ENCODE measurements around the gene COQ4.

DNA sequence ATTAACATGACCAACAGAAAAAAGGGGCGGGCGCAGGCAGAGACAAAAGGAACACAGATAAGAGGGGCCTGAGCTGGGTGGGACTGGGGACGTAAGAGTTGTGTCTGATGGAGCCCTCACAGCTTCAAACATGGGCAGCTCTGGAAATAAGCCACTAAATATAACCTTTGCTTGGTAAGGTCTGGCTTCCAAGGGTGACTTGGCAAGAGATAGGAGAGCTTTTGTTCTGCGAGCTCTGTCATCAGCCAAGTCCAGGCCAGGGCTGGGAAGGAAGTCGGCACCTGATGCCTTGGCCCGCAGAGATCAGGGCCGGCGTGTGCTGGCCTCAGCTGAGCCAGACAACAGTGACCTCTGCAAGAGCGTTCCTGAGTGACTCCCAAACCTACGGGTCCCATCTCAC is 12.2 kb upstream of the COQ4 start:
- TF ChIP-seq JUN (CRISPR knock-in tag; IDR thresholded peaks at IDR 0.05) = no peak
- no peak for TF ChIP-seq TEAD4 (CRISPR knock-in tag; IDR thresholded peaks at IDR 0.05)
- TF ChIP-seq, protein P1, sequence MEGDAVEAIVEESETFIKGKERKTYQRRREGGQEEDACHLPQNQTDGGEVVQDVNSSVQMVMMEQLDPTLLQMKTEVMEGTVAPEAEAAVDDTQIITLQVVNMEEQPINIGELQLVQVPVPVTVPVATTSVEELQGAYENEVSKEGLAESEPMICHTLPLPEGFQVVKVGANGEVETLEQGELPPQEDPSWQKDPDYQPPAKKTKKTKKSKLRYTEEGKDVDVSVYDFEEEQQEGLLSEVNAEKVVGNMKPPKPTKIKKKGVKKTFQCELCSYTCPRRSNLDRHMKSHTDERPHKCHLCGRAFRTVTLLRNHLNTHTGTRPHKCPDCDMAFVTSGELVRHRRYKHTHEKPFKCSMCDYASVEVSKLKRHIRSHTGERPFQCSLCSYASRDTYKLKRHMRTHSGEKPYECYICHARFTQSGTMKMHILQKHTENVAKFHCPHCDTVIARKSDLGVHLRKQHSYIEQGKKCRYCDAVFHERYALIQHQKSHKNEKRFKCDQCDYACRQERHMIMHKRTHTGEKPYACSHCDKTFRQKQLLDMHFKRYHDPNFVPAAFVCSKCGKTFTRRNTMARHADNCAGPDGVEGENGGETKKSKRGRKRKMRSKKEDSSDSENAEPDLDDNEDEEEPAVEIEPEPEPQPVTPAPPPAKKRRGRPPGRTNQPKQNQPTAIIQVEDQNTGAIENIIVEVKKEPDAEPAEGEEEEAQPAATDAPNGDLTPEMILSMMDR (IDR thresholded peaks at IDR 0.05) = no peak
- TF ChIP-seq, protein P2, sequence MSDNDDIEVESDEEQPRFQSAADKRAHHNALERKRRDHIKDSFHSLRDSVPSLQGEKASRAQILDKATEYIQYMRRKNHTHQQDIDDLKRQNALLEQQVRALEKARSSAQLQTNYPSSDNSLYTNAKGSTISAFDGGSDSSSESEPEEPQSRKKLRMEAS (CRISPR knock-in tag; IDR thresholded peaks at IDR 0.05) = no peak
- no peak for TF ChIP-seq NR2C2 (CRISPR knock-in tag; IDR thresholded peaks at IDR 0.05)
- TF ChIP-seq, protein P3, sequence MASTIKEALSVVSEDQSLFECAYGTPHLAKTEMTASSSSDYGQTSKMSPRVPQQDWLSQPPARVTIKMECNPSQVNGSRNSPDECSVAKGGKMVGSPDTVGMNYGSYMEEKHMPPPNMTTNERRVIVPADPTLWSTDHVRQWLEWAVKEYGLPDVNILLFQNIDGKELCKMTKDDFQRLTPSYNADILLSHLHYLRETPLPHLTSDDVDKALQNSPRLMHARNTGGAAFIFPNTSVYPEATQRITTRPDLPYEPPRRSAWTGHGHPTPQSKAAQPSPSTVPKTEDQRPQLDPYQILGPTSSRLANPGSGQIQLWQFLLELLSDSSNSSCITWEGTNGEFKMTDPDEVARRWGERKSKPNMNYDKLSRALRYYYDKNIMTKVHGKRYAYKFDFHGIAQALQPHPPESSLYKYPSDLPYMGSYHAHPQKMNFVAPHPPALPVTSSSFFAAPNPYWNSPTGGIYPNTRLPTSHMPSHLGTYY (CRISPR knock-in tag; IDR thresholded peaks at IDR 0.05) = no peak
- no peak for TF ChIP-seq GABPB1 (CRISPR knock-in tag; IDR thresholded peaks at IDR 0.05)
- TF ChIP-seq, protein P4, sequence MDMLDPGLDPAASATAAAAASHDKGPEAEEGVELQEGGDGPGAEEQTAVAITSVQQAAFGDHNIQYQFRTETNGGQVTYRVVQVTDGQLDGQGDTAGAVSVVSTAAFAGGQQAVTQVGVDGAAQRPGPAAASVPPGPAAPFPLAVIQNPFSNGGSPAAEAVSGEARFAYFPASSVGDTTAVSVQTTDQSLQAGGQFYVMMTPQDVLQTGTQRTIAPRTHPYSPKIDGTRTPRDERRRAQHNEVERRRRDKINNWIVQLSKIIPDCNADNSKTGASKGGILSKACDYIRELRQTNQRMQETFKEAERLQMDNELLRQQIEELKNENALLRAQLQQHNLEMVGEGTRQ (CRISPR knock-in tag; IDR thresholded peaks at IDR 0.05) = no peak
- TF ChIP-seq, protein P5, sequence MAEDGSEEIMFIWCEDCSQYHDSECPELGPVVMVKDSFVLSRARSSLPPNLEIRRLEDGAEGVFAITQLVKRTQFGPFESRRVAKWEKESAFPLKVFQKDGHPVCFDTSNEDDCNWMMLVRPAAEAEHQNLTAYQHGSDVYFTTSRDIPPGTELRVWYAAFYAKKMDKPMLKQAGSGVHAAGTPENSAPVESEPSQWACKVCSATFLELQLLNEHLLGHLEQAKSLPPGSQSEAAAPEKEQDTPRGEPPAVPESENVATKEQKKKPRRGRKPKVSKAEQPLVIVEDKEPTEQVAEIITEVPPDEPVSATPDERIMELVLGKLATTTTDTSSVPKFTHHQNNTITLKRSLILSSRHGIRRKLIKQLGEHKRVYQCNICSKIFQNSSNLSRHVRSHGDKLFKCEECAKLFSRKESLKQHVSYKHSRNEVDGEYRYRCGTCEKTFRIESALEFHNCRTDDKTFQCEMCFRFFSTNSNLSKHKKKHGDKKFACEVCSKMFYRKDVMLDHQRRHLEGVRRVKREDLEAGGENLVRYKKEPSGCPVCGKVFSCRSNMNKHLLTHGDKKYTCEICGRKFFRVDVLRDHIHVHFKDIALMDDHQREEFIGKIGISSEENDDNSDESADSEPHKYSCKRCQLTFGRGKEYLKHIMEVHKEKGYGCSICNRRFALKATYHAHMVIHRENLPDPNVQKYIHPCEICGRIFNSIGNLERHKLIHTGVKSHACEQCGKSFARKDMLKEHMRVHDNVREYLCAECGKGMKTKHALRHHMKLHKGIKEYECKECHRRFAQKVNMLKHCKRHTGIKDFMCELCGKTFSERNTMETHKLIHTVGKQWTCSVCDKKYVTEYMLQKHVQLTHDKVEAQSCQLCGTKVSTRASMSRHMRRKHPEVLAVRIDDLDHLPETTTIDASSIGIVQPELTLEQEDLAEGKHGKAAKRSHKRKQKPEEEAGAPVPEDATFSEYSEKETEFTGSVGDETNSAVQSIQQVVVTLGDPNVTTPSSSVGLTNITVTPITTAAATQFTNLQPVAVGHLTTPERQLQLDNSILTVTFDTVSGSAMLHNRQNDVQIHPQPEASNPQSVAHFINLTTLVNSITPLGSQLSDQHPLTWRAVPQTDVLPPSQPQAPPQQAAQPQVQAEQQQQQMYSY (CRISPR knock-in tag; IDR thresholded peaks at IDR 0.05) = no peak
- TF ChIP-seq, protein P6, sequence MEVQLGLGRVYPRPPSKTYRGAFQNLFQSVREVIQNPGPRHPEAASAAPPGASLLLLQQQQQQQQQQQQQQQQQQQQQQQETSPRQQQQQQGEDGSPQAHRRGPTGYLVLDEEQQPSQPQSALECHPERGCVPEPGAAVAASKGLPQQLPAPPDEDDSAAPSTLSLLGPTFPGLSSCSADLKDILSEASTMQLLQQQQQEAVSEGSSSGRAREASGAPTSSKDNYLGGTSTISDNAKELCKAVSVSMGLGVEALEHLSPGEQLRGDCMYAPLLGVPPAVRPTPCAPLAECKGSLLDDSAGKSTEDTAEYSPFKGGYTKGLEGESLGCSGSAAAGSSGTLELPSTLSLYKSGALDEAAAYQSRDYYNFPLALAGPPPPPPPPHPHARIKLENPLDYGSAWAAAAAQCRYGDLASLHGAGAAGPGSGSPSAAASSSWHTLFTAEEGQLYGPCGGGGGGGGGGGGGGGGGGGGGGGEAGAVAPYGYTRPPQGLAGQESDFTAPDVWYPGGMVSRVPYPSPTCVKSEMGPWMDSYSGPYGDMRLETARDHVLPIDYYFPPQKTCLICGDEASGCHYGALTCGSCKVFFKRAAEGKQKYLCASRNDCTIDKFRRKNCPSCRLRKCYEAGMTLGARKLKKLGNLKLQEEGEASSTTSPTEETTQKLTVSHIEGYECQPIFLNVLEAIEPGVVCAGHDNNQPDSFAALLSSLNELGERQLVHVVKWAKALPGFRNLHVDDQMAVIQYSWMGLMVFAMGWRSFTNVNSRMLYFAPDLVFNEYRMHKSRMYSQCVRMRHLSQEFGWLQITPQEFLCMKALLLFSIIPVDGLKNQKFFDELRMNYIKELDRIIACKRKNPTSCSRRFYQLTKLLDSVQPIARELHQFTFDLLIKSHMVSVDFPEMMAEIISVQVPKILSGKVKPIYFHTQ (CRISPR knock-in tag; IDR thresholded peaks at IDR 0.05) = no peak
- TF ChIP-seq, protein P7, sequence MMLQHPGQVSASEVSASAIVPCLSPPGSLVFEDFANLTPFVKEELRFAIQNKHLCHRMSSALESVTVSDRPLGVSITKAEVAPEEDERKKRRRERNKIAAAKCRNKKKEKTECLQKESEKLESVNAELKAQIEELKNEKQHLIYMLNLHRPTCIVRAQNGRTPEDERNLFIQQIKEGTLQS (CRISPR knock-in tag; conservative IDR thresholded peaks at IDR 0.05) = no peak
- TF ChIP-seq ESRRA (CRISPR knock-in tag; IDR thresholded peaks at IDR 0.05; ENCODE audit: borderline replicate concordance) = no peak
- TF ChIP-seq, protein P8, sequence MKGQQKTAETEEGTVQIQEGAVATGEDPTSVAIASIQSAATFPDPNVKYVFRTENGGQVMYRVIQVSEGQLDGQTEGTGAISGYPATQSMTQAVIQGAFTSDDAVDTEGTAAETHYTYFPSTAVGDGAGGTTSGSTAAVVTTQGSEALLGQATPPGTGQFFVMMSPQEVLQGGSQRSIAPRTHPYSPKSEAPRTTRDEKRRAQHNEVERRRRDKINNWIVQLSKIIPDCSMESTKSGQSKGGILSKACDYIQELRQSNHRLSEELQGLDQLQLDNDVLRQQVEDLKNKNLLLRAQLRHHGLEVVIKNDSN (CRISPR knock-in tag; IDR thresholded peaks at IDR 0.05) = no peak
- no peak for TF ChIP-seq NR3C1 (CRISPR knock-in tag; conservative IDR thresholded peaks at IDR 0.05; ENCODE audit: low read depth)
